Mucosa of rectum (tissue), 2 donors: ENCODE data around the gene GOLGA6L2.

Source experiments
- H3K27ac ChIP-seq, 2 donors: one replicate each; pipeline ENCODE4 v1.7.0; 2013; ENCODE audit warnings: inconsistent platforms in 2 of 2, low read depth in 2 of 2, low read length in 2 of 2
- H3K27me3 ChIP-seq, 2 donors: one replicate each; pipeline ENCODE4 v1.7.0; 2013; ENCODE audit warnings: low read length in 2 of 2; ENCODE audit not compliant: control insufficient read depth in 2 of 2, insufficient read depth in 2 of 2
- H3K36me3 ChIP-seq, 2 donors: one replicate each; pipeline ENCODE4 v1.7.0; 2013; ENCODE audit warnings: low read length in 2 of 2; ENCODE audit not compliant: control insufficient read depth in 2 of 2, insufficient read depth in 2 of 2
- H3K4me1 ChIP-seq, 2 donors: one replicate each; pipeline ENCODE4 v1.7.0; 2013; ENCODE audit warnings: low read length in 2 of 2, mild to moderate bottlenecking in 1 of 2; ENCODE audit not compliant: control insufficient read depth in 2 of 2, insufficient read depth in 2 of 2
- H3K4me3 ChIP-seq, 2 donors: one replicate each; pipeline ENCODE4 v1.7.0; 2013; ENCODE audit warnings: low read length in 2 of 2
- H3K9ac ChIP-seq, 2 donors: one replicate each; pipeline ENCODE4 v1.7.0; 2013; ENCODE audit warnings: low read length in 2 of 2, low read depth in 1 of 2, mild to moderate bottlenecking in 1 of 2
- H3K9me3 ChIP-seq, 2 donors: one replicate each; pipeline ENCODE4 v1.7.0; 2013; ENCODE audit warnings: low read length in 2 of 2; ENCODE audit not compliant: control insufficient read depth in 2 of 2
- donor health status: healthy.
- donor health status: Normal muscosa, but diverticular disease.

The GOLGA6L2 gene

GRCh38 chr15:23395030-23395692, 51.9 kb downstream of the GOLGA6L2 start:
- no peak overlapping the region for H3K27ac ChIP-seq
- H3K36me3 ChIP-seq: no peaks in the 10 kb centered on the region
- no peaks in the 10 kb centered on the region for H3K4me1 ChIP-seq

More at GRCh38 chr15:23395030-23395692, 51.9 kb downstream of the GOLGA6L2 start:
- H3K27me3 ChIP-seq: no peaks in the 10 kb centered on the region
- H3K4me3 ChIP-seq: no peak overlapping the region
- no peaks in the 10 kb centered on the region for H3K9me3 ChIP-seq
- H3K9ac ChIP-seq: no peak overlapping the region
